ENCODE results near the gene PTGER1. TPM values are rescaled to one million over a fixed set of nuclear protein-coding genes. Genes with fewer than 3 reads are reported as not detected.

The PTGER1 gene
- total and polyA plus RNA-seq, 2 donors (not counting 1 experiment from before 2014, with no cell fraction given), result 0.27 TPM; not detected in 1

- intact Hi-C loops (cut with micrococcal nuclease), result no loop called here
- TF ChIP-seq CTCF (IDR thresholded peaks at IDR 0.05) (no peak), EZH2 (IDR thresholded peaks at IDR 0.05; ENCODE audit: borderline replicate concordance, insufficient read depth, low read depth, low read length, poor library complexity, severe bottlenecking) (no peak)
- no peak for ATAC-seq (ENCODE audit: low read depth)
These were observed 1.7 kb upstream of the PTGER1 start for GRCh38 chr19:14476673-14477401.

GRCh38 chr19:14476327-14476672 is 1.1 kb upstream of the PTGER1 start:
- POLR2A ChIA-PET, result no interaction called here

More at GRCh38 chr19:14476673-14477401, 1.7 kb upstream of the PTGER1 start:
- Histone ChIP-seq H3K27me3 (replicated peaks in 1 of 4; ENCODE audit: control extremely low read depth in 1 of 4, control insufficient read depth in 3 of 4, insufficient read depth in 4 of 4, low read length in 3 of 4) (peaks cover 0 to 28% (median 14%) of the 10 kb centered on the region in 4 experiments), H3K4me3 (ENCODE audit: control extremely low read depth in 1 of 5, extremely low read depth in 1 of 5, insufficient read depth in 1 of 5, low read depth in 2 of 5, low read length in 4 of 5) (no peak overlapping the region), H3K9ac (ENCODE audit: low read length) (no peak overlapping the region), H2AFZ (ENCODE audit: insufficient read depth, low read depth, low read length, poor library complexity, severe bottlenecking) (no peak overlapping the region), H4K20me1 (ENCODE audit: control insufficient read depth, insufficient read depth, low read length, poor library complexity, severe bottlenecking) (peaks cover 3% of the 10 kb centered on the region), H3K4me1 (ENCODE audit: control insufficient read depth in 2 of 2, insufficient read depth in 2 of 2, low read length in 2 of 2) (peaks cover 30 to 32% of the 10 kb centered on the region in 2 donors), H3K79me2 (ENCODE audit: control insufficient read depth, insufficient read depth, low read length) (no peaks in the 10 kb centered on the region), H3K4me2 (replicated peaks; ENCODE audit: low read depth, low read length, poor library complexity, severe bottlenecking) (no peak overlapping the region), H3K9me3 (ENCODE audit: control extremely low read depth in 1 of 3, control insufficient read depth in 2 of 3, insufficient read depth in 1 of 3, low read length in 2 of 3) (peaks cover 0 to 6% (median 0%) of the 10 kb centered on the region in 3 donors), H3K36me3 (replicated peaks in 1 of 2; ENCODE audit: control extremely low read depth in 1 of 2, control insufficient read depth in 1 of 2, extremely low read depth in 1 of 2, insufficient read depth in 2 of 2, low read length in 1 of 2) (no peaks in the 10 kb centered on the region), H3K27ac (ENCODE audit: low read length in 2 of 2) (no peak overlapping the region)
- peak; percentile 25 for DNase-seq
- Mint-ChIP-seq H3K9me3 (ENCODE audit: insufficient read depth) (no peaks in the 10 kb centered on the region), H3K27ac (no peak overlapping the region), H3K4me3 (no peak overlapping the region), H3K27me3 (peaks cover 28% of the 10 kb centered on the region), H3K4me1 (peaks cover 27% of the 10 kb centered on the region)
- ChIA-PET CTCF (interaction anchor here (0.6 to 1.8 kb wide), 4 partner anchors 10 to 340 kb away, joined by 3 to 5 read pairs (median 4); partner anchors contain the start of gene ASF1B), POLR2A (no interaction called here)
- WGBS (ENCODE audit: insufficient coverage), result 83% methylated on average over 26 of the region's 26 CpGs

More at GRCh38 chr19:14476327-14476672, 1.1 kb upstream of the PTGER1 start:
- H3K79me2 ChIP-seq (ENCODE audit: control insufficient read depth, insufficient read depth, low read length), result no peaks in the 10 kb centered on the region
- no peak for TF ChIP-seq CTCF (IDR thresholded peaks at IDR 0.05)
- no peak for TF ChIP-seq EZH2 (IDR thresholded peaks at IDR 0.05; ENCODE audit: borderline replicate concordance, insufficient read depth, low read depth, low read length, poor library complexity, severe bottlenecking)
- no peak overlapping the region for H3K27ac Mint-ChIP-seq
- peaks cover 27% of the 10 kb centered on the region for H3K4me1 Mint-ChIP-seq
- no peak overlapping the region for H2AFZ ChIP-seq (ENCODE audit: insufficient read depth, low read depth, low read length, poor library complexity, severe bottlenecking)
- CTCF ChIA-PET, result interaction anchor here (1.5 kb wide), 1 partner anchor 276 kb away, joined by 3 read pairs; no protein-coding TSS in a partner anchor
- H3K9me3 ChIP-seq (ENCODE audit: control extremely low read depth in 1 of 3, control insufficient read depth in 2 of 3, insufficient read depth in 1 of 3, low read length in 2 of 3), result peaks cover 0 to 6% (median 0%) of the 10 kb centered on the region in 3 donors
- H3K9ac ChIP-seq (ENCODE audit: low read length), result no peak overlapping the region
- peaks cover 0 to 28% (median 14%) of the 10 kb centered on the region in 4 experiments for H3K27me3 ChIP-seq (replicated peaks in 1 of 4; ENCODE audit: control extremely low read depth in 1 of 4, control insufficient read depth in 3 of 4, insufficient read depth in 4 of 4, low read length in 3 of 4)
- no peak overlapping the region for H3K4me2 ChIP-seq (replicated peaks; ENCODE audit: low read depth, low read length, poor library complexity, severe bottlenecking)
- no peaks in the 10 kb centered on the region for H3K36me3 ChIP-seq (replicated peaks in 1 of 2; ENCODE audit: control extremely low read depth in 1 of 2, control insufficient read depth in 1 of 2, extremely low read depth in 1 of 2, insufficient read depth in 2 of 2, low read length in 1 of 2)
- 89% methylated on average over 7 of the region's 7 CpGs for WGBS (ENCODE audit: insufficient coverage)
- no peak overlapping the region for H3K27ac ChIP-seq (ENCODE audit: low read length in 2 of 2)
- H3K9me3 Mint-ChIP-seq (ENCODE audit: insufficient read depth), result no peaks in the 10 kb centered on the region
- no peak overlapping the region for H3K4me3 Mint-ChIP-seq
- intact Hi-C loops (cut with micrococcal nuclease), result no loop called here
- H3K27me3 Mint-ChIP-seq, result peaks cover 28% of the 10 kb centered on the region
- no peak for ATAC-seq (ENCODE audit: low read depth)
- DNase-seq, result no peak
- H3K4me1 ChIP-seq (ENCODE audit: control insufficient read depth in 2 of 2, insufficient read depth in 2 of 2, low read length in 2 of 2), result peaks cover 30 to 33% of the 10 kb centered on the region in 2 donors
- H3K4me3 ChIP-seq (ENCODE audit: control extremely low read depth in 1 of 5, extremely low read depth in 1 of 5, insufficient read depth in 1 of 5, low read depth in 2 of 5, low read length in 4 of 5), result no peak overlapping the region
- peaks cover 8% of the 10 kb centered on the region for H4K20me1 ChIP-seq (ENCODE audit: control insufficient read depth, insufficient read depth, low read length, poor library complexity, severe bottlenecking)
